Right lobe of liver (tissue), 4 donors: ENCODE results near the gene ZNF207.

ENCODE experiments used
- POLR2A ChIP-seq: fragments of 450-650 bp; IDR thresholded peaks from one replicate; pipeline ENCODE4 v1.6.1; 2017; ENCODE audit warnings: antibody characterized with exemption, mild to moderate bottlenecking
- TF ChIP-seq, protein P1 (sequence below), 4 donors: fragments of 200-600 bp in 3 of 4; fragments of 450-650 bp in 1 of 4; IDR thresholded peaks; one replicate each; pipeline versions ENCODE4 v1.5.1 to v1.8.0; 2016 to 2022; ENCODE audit warnings: antibody characterized with exemption in 4 of 4, mild to moderate bottlenecking in 2 of 4
- donor health status: DM: no; HTN: no; CAD: no.
- donor health status: DM: no; HTN: no; CAD: no.
- donor health status: DM: no; HTN: yes; CAD: no.

DNA sequence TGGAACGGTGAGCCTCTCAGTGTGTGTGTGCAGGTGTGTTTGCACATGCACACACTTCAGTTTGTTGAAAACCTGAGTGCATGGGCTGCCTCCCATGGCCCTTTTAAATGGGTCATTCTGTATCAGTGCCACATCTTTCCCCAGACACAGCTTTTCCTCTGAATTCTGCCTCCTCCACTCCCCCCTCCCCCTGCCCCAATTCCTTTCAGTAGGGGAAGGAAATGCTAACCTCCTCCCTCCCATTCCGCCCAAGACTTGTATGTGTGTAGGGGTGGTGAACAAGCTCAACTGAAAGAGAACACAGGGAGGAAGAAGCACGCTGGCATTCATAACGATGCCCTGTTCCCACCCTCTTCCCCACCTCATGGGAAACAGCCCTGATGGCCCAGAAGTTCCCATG, 42.3 kb upstream of the ZNF207 start:
- no peak for TF ChIP-seq POLR2A
- TF ChIP-seq, protein P1, sequence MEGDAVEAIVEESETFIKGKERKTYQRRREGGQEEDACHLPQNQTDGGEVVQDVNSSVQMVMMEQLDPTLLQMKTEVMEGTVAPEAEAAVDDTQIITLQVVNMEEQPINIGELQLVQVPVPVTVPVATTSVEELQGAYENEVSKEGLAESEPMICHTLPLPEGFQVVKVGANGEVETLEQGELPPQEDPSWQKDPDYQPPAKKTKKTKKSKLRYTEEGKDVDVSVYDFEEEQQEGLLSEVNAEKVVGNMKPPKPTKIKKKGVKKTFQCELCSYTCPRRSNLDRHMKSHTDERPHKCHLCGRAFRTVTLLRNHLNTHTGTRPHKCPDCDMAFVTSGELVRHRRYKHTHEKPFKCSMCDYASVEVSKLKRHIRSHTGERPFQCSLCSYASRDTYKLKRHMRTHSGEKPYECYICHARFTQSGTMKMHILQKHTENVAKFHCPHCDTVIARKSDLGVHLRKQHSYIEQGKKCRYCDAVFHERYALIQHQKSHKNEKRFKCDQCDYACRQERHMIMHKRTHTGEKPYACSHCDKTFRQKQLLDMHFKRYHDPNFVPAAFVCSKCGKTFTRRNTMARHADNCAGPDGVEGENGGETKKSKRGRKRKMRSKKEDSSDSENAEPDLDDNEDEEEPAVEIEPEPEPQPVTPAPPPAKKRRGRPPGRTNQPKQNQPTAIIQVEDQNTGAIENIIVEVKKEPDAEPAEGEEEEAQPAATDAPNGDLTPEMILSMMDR (IDR thresholded peaks at IDR 0.05) = no peak
